ENCODE results near the gene S100A1.

DNA sequence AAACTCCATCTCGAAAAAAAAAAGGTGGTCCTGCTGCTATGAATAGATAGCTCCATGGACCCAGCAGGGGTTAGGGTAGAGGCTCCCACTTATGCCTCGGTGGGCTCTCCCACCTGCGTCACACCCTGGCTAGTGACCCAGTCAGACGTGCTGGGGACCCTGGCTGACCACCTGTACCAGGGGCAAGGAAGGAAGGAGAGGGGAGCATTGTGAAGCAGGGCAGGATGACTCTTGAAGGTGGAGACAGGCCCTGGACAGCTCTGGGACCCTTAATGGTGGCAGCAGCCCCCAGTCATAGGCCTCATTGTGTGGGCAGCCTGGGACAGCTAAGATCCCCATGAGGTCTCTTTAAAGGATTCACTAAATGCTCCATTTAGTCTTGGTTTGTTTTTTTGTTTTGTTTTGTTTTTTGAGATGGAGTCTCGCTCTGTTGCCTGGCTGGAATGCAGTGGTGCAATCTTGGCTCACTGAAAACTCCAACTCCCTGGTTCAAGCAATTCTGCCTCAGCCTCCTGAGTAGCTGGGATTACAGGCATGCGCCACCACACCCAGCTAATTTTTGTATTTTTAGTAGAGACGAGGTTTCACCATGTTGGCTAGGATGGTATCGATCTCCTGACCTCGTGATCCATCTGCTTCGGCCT lies 19.9 kb downstream of the S100A1 start:
- no peak for TF ChIP-seq EZH2 (IDR thresholded peaks at IDR 0.05; ENCODE audit: borderline replicate concordance, low read depth, low read length, poor library complexity, severe bottlenecking)
- TF ChIP-seq, protein P1, sequence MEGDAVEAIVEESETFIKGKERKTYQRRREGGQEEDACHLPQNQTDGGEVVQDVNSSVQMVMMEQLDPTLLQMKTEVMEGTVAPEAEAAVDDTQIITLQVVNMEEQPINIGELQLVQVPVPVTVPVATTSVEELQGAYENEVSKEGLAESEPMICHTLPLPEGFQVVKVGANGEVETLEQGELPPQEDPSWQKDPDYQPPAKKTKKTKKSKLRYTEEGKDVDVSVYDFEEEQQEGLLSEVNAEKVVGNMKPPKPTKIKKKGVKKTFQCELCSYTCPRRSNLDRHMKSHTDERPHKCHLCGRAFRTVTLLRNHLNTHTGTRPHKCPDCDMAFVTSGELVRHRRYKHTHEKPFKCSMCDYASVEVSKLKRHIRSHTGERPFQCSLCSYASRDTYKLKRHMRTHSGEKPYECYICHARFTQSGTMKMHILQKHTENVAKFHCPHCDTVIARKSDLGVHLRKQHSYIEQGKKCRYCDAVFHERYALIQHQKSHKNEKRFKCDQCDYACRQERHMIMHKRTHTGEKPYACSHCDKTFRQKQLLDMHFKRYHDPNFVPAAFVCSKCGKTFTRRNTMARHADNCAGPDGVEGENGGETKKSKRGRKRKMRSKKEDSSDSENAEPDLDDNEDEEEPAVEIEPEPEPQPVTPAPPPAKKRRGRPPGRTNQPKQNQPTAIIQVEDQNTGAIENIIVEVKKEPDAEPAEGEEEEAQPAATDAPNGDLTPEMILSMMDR (conservative IDR thresholded peaks at IDR 0.05; ENCODE audit: low read depth, low read length), result no peak

Measured in A673 (cell line).